DOHH2 (cell line): ENCODE data around the gene PATL2.

ENCODE experiments used
- H3F3A ChIP-seq: fragments of 200-600 bp; sonication (generic), shearing (Covaris generic); 2 replicates; pipeline ENCODE4 v1.6.0; 2016; ENCODE audit warnings: antibody characterized with exemption, mild to moderate bottlenecking; ENCODE audit not compliant: control insufficient read depth, insufficient read depth
- H3K27ac ChIP-seq: fragments of 200-600 bp; sonication (generic); 2 replicates; pipeline ENCODE4 v1.5.1; 2014; ENCODE audit warnings: low read depth, mild to moderate bottlenecking, low read length, moderate library complexity
- H3K27me3 ChIP-seq: fragments of 200-600 bp; sonication (generic); 2 replicates; pipeline ENCODE4 v1.6.1; 2014; ENCODE audit warnings: mild to moderate bottlenecking, low read length, mixed read lengths; ENCODE audit not compliant: control insufficient read depth
- H3K36me3 ChIP-seq: fragments of 200-600 bp; sonication (generic); 2 replicates; pipeline ENCODE4 v1.6.1; 2014; ENCODE audit warnings: mild to moderate bottlenecking, low read length, moderate library complexity, mixed read lengths; ENCODE audit not compliant: control insufficient read depth
- H3K4me1 ChIP-seq: fragments of 200-600 bp; sonication (generic); 2 replicates; pipeline ENCODE4 v1.6.1; 2014; ENCODE audit warnings: mild to moderate bottlenecking, low read length, mixed read lengths; ENCODE audit not compliant: control insufficient read depth
- H3K4me2 ChIP-seq: fragments of 200-600 bp; sonication (generic); 2 replicates; pipeline ENCODE4 v1.6.0; 2014; ENCODE audit warnings: mild to moderate bottlenecking, low read length, moderate library complexity
- H3K4me3 ChIP-seq: fragments of 200-600 bp; sonication (generic); 2 replicates; pipeline ENCODE4 v1.5.1; 2014; ENCODE audit warnings: mild to moderate bottlenecking, low read length, mixed read lengths
- H3K79me2 ChIP-seq: fragments of 200-600 bp; sonication (generic); 2 replicates; pipeline ENCODE4 v1.6.1; 2014; ENCODE audit warnings: mild to moderate bottlenecking, low read length, mixed read lengths; ENCODE audit not compliant: control insufficient read depth
- H3K9me2 ChIP-seq: fragments of 200-600 bp; sonication (generic); replicated peaks from 2 replicates; pipeline ENCODE4 v1.6.1; 2014; ENCODE audit warnings: mild to moderate bottlenecking, low read length, mixed read lengths; ENCODE audit not compliant: control insufficient read depth
- H3K9me3 ChIP-seq: fragments of 200-600 bp; sonication (generic); 2 replicates; pipeline ENCODE4 v1.6.1; 2014; ENCODE audit warnings: antibody characterized with exemption, low read length, mixed read lengths; ENCODE audit not compliant: control insufficient read depth, insufficient read depth
- H4K20me1 ChIP-seq: fragments of 200-600 bp; sonication (generic); 2 replicates; pipeline ENCODE4 v1.6.0; 2014; ENCODE audit warnings: low read depth, mild to moderate bottlenecking, antibody characterized with exemption, low read length, moderate library complexity; ENCODE audit not compliant: control insufficient read depth, insufficient read depth
- EZH2phosphoT487 ChIP-seq: fragments of 200-600 bp; sonication (generic); IDR thresholded peaks from 2 replicates; pipeline ENCODE4 v1.6.1; 2017; ENCODE audit warnings: borderline replicate concordance, mild to moderate bottlenecking, antibody characterized with exemption, low read length, moderate library complexity, mixed read lengths
- TF ChIP-seq, protein P1 (sequence below): fragments of 200-600 bp; sonication (generic); IDR thresholded peaks from one replicate; pipeline ENCODE4 v1.5.1; 2014; ENCODE audit warnings: antibody characterized with exemption, mild to moderate bottlenecking, low read depth, low read length; ENCODE audit not compliant: poor library complexity, severe bottlenecking

The PATL2 gene

DNA sequence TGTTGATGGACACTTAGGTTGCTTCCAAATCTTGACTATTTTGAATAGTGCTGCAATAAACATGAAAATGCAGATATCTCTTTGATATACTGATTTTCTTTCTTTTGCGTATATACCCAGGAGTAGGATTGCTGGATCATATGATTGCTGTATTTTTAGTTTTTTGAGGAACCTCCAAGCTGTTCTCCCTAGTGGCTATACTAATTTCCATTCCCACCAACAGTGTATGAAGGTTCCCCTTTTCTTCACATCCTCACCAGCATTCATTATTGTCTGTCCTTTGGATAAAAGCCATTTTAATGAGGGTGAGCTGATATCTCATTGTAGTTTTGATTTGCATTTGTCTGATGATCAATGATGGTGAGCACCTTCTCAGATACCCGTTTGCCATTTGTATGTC is 12.5 kb downstream of the PATL2 start:
- no peaks in the 10 kb centered on the region for H4K20me1 ChIP-seq
- H3K4me2 ChIP-seq, result no peak overlapping the region
- TF ChIP-seq, protein P1, sequence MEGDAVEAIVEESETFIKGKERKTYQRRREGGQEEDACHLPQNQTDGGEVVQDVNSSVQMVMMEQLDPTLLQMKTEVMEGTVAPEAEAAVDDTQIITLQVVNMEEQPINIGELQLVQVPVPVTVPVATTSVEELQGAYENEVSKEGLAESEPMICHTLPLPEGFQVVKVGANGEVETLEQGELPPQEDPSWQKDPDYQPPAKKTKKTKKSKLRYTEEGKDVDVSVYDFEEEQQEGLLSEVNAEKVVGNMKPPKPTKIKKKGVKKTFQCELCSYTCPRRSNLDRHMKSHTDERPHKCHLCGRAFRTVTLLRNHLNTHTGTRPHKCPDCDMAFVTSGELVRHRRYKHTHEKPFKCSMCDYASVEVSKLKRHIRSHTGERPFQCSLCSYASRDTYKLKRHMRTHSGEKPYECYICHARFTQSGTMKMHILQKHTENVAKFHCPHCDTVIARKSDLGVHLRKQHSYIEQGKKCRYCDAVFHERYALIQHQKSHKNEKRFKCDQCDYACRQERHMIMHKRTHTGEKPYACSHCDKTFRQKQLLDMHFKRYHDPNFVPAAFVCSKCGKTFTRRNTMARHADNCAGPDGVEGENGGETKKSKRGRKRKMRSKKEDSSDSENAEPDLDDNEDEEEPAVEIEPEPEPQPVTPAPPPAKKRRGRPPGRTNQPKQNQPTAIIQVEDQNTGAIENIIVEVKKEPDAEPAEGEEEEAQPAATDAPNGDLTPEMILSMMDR, result no peak
- TF ChIP-seq EZH2phosphoT487, result no peak
- no peaks in the 10 kb centered on the region for H3K79me2 ChIP-seq
- H3K9me2 ChIP-seq, result no peaks in the 10 kb centered on the region
- no peaks in the 10 kb centered on the region for H3K27me3 ChIP-seq
- no peaks in the 10 kb centered on the region for H3K36me3 ChIP-seq
- no peak overlapping the region for H3K4me3 ChIP-seq
- H3K27ac ChIP-seq, result no peak overlapping the region
- H3K4me1 ChIP-seq, result peaks cover 8% of the 10 kb centered on the region; the same call in 1 of the 2 replicates
- H3F3A ChIP-seq, result no peaks in the 10 kb centered on the region
- H3K9me3 ChIP-seq, result no peaks in the 10 kb centered on the region

DNA sequence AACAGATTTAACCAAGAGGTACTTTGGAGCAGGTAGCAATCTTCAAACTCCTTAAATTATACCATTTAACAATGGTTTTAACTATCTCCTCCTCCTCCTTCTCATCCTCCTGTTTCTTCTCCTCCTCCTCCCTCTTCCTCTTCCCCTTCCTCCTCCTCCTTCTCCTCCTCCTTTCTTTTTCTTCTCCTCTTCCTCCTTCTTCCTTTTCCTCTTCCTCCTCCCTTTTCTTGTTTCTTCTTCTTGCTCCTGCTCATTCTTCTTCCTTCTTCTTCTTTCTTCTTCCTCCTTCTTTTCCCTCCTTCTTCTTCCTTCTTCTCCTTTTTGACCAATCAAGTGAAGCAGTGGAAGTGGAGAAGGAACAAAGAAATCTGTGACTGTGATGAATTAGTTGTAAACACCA is 14.1 kb downstream of the PATL2 start:
- Histone ChIP-seq H3K36me3 (no peaks in the 10 kb centered on the region), H3K79me2 (no peaks in the 10 kb centered on the region), H3K27me3 (no peaks in the 10 kb centered on the region), H3K27ac (no peak overlapping the region), H3K9me3 (no peaks in the 10 kb centered on the region), H3F3A (no peaks in the 10 kb centered on the region), H3K4me1 (peaks cover 8% of the 10 kb centered on the region; the same call in 1 of the 2 replicates), H3K4me2 (no peak overlapping the region), H3K4me3 (no peak overlapping the region), H4K20me1 (no peaks in the 10 kb centered on the region), H3K9me2 (no peaks in the 10 kb centered on the region)
- TF ChIP-seq, protein P1, result no peak
- TF ChIP-seq EZH2phosphoT487, result no peak

DNA sequence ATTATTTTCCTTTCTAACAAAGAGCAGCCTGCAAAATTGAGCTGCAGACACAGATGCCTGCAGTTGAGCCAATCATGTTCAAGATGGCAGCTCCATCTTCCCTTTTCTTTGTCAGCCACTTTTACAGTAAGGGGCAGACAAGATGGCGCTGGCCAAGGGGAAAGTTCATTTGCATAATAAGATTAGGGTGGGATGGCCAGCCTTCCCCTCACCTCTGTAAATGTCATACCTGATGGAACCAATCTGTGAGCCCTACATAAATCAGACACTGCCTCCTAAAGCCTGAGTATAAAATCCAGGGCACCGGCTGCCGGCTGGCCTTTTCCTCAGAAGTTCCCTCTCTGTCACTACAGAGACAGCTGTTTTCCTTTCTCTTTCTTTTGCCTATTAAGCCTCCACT is 15.8 kb downstream of the PATL2 start:
- Histone ChIP-seq H3K4me2 (no peak overlapping the region), H3K9me3 (no peaks in the 10 kb centered on the region), H3K4me1 (peaks cover 8% of the 10 kb centered on the region; the same call in 1 of the 2 replicates), H3K27ac (no peak overlapping the region), H3K36me3 (no peaks in the 10 kb centered on the region), H3K79me2 (no peaks in the 10 kb centered on the region), H4K20me1 (no peaks in the 10 kb centered on the region), H3K27me3 (no peaks in the 10 kb centered on the region), H3K9me2 (no peaks in the 10 kb centered on the region), H3F3A (no peaks in the 10 kb centered on the region), H3K4me3 (no peak overlapping the region)
- no peak for TF ChIP-seq EZH2phosphoT487
- TF ChIP-seq, protein P1, result no peak

DNA sequence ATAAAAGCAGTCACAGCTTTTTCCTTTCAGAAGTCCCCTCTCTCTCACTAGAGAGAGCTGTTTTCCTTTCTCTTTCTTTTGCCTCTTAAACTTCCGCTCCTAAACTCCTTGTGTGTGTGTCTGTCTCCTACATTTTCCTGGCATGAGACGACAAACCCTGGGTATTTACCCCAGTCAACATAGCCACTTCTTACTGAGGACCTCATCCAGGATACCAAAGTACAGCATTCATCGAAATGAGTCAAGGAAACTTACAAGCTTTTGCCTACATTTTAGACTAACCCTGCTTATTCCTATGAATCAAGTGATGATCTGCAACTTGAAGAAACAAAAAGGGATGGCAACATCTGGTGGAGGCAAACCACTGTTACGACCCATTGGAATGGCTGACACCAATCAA is 16.7 kb downstream of the PATL2 start:
- no peaks in the 10 kb centered on the region for H3K9me3 ChIP-seq
- H3K4me1 ChIP-seq, result peaks cover 8% of the 10 kb centered on the region; the same call in 1 of the 2 replicates
- no peaks in the 10 kb centered on the region for H3K79me2 ChIP-seq
- no peaks in the 10 kb centered on the region for H3K36me3 ChIP-seq
- H3K27me3 ChIP-seq, result no peaks in the 10 kb centered on the region
- H3F3A ChIP-seq, result no peaks in the 10 kb centered on the region
- TF ChIP-seq, protein P1, result no peak
- TF ChIP-seq EZH2phosphoT487, result no peak
- H3K4me2 ChIP-seq, result no peak overlapping the region
- no peak overlapping the region for H3K4me3 ChIP-seq
- H3K9me2 ChIP-seq, result no peaks in the 10 kb centered on the region
- no peak overlapping the region for H3K27ac ChIP-seq
- no peaks in the 10 kb centered on the region for H4K20me1 ChIP-seq
